H9 (cell line): ENCODE measurements around the gene CCDC148. TPM values are rescaled to one million over a fixed set of nuclear protein-coding genes. Genes with fewer than 3 reads are reported as not detected.
"Not testable (repeated sequence)": the region's sequence is repeated elsewhere in the genome, so short reads cannot be mapped to it uniquely, and the experiment has no call there.

ENCODE experiments used
- DNase-seq: peaks from one replicate; pipeline ENCODE4 v3.0.0-alpha.2; 2017
- H2AFZ ChIP-seq: one replicate; pipeline ENCODE4 v1.6.1; 2013; ENCODE audit warnings: mild to moderate bottlenecking, low read length, control low read depth, moderate library complexity
- H2AK5ac ChIP-seq: 2 replicates; pipeline ENCODE4 v1.6.1; 2013; ENCODE audit warnings: low read length, control low read depth, mixed read lengths; ENCODE audit not compliant: insufficient read length
- H2BK120ac ChIP-seq: one replicate; pipeline ENCODE4 v1.6.1; 2013; ENCODE audit warnings: low read depth, mild to moderate bottlenecking, low read length, control low read depth, inconsistent platforms; ENCODE audit not compliant: poor library complexity, severe bottlenecking
- H2BK12ac ChIP-seq: 2 replicates; pipeline ENCODE4 v1.6.1; 2013; ENCODE audit warnings: low read length, control low read depth, mixed read lengths, low read depth; ENCODE audit not compliant: insufficient read length
- H2BK15ac ChIP-seq: 2 replicates; pipeline ENCODE4 v1.6.1; 2013; ENCODE audit warnings: low read depth, low read length, control low read depth
- H2BK20ac ChIP-seq: one replicate; pipeline ENCODE4 v1.6.1; 2013; ENCODE audit warnings: low read depth, mild to moderate bottlenecking, low read length, control low read depth, inconsistent platforms; ENCODE audit not compliant: poor library complexity, severe bottlenecking
- H2BK5ac ChIP-seq: 2 replicates; pipeline ENCODE4 v1.6.1; 2013; ENCODE audit warnings: low read length, control low read depth, mixed read lengths; ENCODE audit not compliant: insufficient read length
- H3K14ac ChIP-seq: 2 replicates; pipeline ENCODE4 v1.6.1; 2013; ENCODE audit warnings: low read length, control low read depth; ENCODE audit not compliant: insufficient read depth
- H3K18ac ChIP-seq: 2 replicates; pipeline ENCODE4 v1.6.1; 2013; ENCODE audit warnings: low read depth, mild to moderate bottlenecking, mixed read lengths, low read length, control low read depth; ENCODE audit not compliant: insufficient read length
- H3K23ac ChIP-seq: 2 replicates; pipeline ENCODE4 v1.6.1; 2013; ENCODE audit warnings: low read length, control low read depth, mixed read lengths, low read depth; ENCODE audit not compliant: insufficient read length
- H3K23me2 ChIP-seq: 2 replicates; pipeline ENCODE4 v1.6.1; 2013; ENCODE audit warnings: low read depth, mild to moderate bottlenecking, mixed read lengths, low read length, control low read depth; ENCODE audit not compliant: insufficient read length, poor library complexity, severe bottlenecking
- H3K27ac ChIP-seq: 2 replicates; pipeline ENCODE4 v1.5.1; 2013; ENCODE audit warnings: low read length, control low read depth, mixed read lengths, low read depth; ENCODE audit not compliant: insufficient read length
- H3K27me3 ChIP-seq: 2 replicates; pipeline ENCODE4 v1.6.1; 2013; ENCODE audit warnings: low read length, control low read depth, inconsistent platforms; ENCODE audit not compliant: insufficient read depth
- H3K4ac ChIP-seq: 2 replicates; pipeline ENCODE4 v1.6.1; 2013; ENCODE audit warnings: low read depth, mild to moderate bottlenecking, control low read depth, inconsistent platforms, low read length, moderate library complexity
- H3K4me1 ChIP-seq: 2 replicates; pipeline ENCODE4 v1.6.1; 2013; ENCODE audit warnings: low read length, control low read depth, inconsistent platforms; ENCODE audit not compliant: insufficient read depth
- H3K4me2 ChIP-seq: 2 replicates; pipeline ENCODE4 v1.6.1; 2013; ENCODE audit warnings: low read length, control low read depth, mixed read lengths; ENCODE audit not compliant: insufficient read length, insufficient read depth
- H3K56ac ChIP-seq: 2 replicates; pipeline ENCODE4 v1.6.1; 2013; ENCODE audit warnings: low read depth, mild to moderate bottlenecking, mixed read lengths, low read length, control low read depth; ENCODE audit not compliant: insufficient read length
- H3K79me1 ChIP-seq: 2 replicates; pipeline ENCODE4 v1.6.1; 2013; ENCODE audit warnings: low read depth, mild to moderate bottlenecking, moderate library complexity, low read length, control low read depth, inconsistent platforms; ENCODE audit not compliant: insufficient read depth, poor library complexity, severe bottlenecking
- H3K79me2 ChIP-seq: 2 replicates; pipeline ENCODE4 v1.6.1; 2013; ENCODE audit warnings: low read length, control low read depth, inconsistent platforms; ENCODE audit not compliant: insufficient read depth
- H3K9ac ChIP-seq: 2 replicates; pipeline ENCODE4 v1.6.1; 2013; ENCODE audit warnings: low read length, control low read depth, mixed read lengths; ENCODE audit not compliant: insufficient read length; ENCODE audit errors: extremely low read depth
- H3K9me3 ChIP-seq: one replicate; pipeline ENCODE4 v1.6.1; 2013; ENCODE audit warnings: low read depth, low read length, inconsistent platforms; ENCODE audit not compliant: control insufficient read depth
- H3T11ph ChIP-seq: one replicate; pipeline ENCODE4 v1.6.1; 2013; ENCODE audit warnings: mild to moderate bottlenecking, low read length, control low read depth, inconsistent platforms
- H4K20me1 ChIP-seq: one replicate; pipeline ENCODE4 v1.6.1; 2013; ENCODE audit not compliant: control insufficient read depth, insufficient read length, insufficient read depth
- H4K5ac ChIP-seq: 2 replicates; pipeline ENCODE4 v1.6.1; 2013; ENCODE audit warnings: low read depth, mild to moderate bottlenecking, mixed read lengths, low read length, control low read depth; ENCODE audit not compliant: insufficient read length
- H4K8ac ChIP-seq: replicated peaks from 2 replicates; pipeline ENCODE4 v1.6.1; 2013; ENCODE audit warnings: low read length, control low read depth, mixed read lengths, low read depth; ENCODE audit not compliant: insufficient read length
- H4K91ac ChIP-seq: 2 replicates; pipeline ENCODE4 v1.6.1; 2013; ENCODE audit warnings: low read depth, mild to moderate bottlenecking, moderate library complexity, mixed read lengths, low read length, control low read depth; ENCODE audit not compliant: insufficient read length
- H3K27ac Mint-ChIP-seq, 3 experiments: 2 replicates in 2 of 3; 3 replicates in 1 of 3; pipeline ENCODE4 v1.8.0; 2020 to 2021; ENCODE audit warnings: mixed read lengths in 3 of 3, mild to moderate bottlenecking in 1 of 3, moderate library complexity in 1 of 3
- H3K27me3 Mint-ChIP-seq: 2 replicates; pipeline ENCODE4 v1.8.0; 2021; ENCODE audit warnings: low read depth, mild to moderate bottlenecking, moderate library complexity, mixed read lengths
- H3K36me3 Mint-ChIP-seq, 3 experiments: 2 replicates in 2 of 3; 3 replicates in 1 of 3; pipeline ENCODE4 v1.8.0; 2020 to 2021; ENCODE audit warnings: low read depth in 3 of 3, mixed read lengths in 3 of 3; ENCODE audit not compliant: insufficient read depth in 1 of 3
- H3K4me1 Mint-ChIP-seq, 2 experiments: 2 replicates each; pipeline ENCODE4 v1.8.0; 2020; ENCODE audit warnings: mixed read lengths in 2 of 2
- H3K4me3 Mint-ChIP-seq, 2 experiments: 2 replicates in 1 of 2; 3 replicates in 1 of 2; pipeline ENCODE4 v1.8.0; 2020 to 2021; ENCODE audit warnings: mild to moderate bottlenecking in 2 of 2, mixed read lengths in 2 of 2, moderate library complexity in 1 of 2
- H3K9me3 Mint-ChIP-seq, 2 experiments: 2 replicates in 1 of 2; 3 replicates in 1 of 2; pipeline ENCODE4 v1.8.0; 2020; ENCODE audit warnings: mild to moderate bottlenecking in 2 of 2, mixed read lengths in 2 of 2, moderate library complexity in 1 of 2
- WGBS: extraction: QIAGEN DNeasy Blood & Tissue Kit; methylation state at CpG from one replicate; pipeline ENCODE4 v1.1.7; 2013; ENCODE audit warnings: missing lambda C conversion rate, low lambda C conversion rate, mixed read lengths; ENCODE audit not compliant: insufficient read length; ENCODE audit errors: extremely low coverage; 5-methylcytosine and 5-hydroxymethylcytosine counted together
- total RNA-seq: library from RNA; stranded (reverse); gene quantifications from 2 replicates; pipeline ENCODE4 v1.2.1, GENCODE V29; 2021

Gene CCDC148
- total RNA-seq, 1 experiment from 2014 or later, result 1.5 TPM

- not testable (repeated sequence) for H3K79me1 ChIP-seq, H2BK120ac ChIP-seq, DNase-seq, H3K14ac ChIP-seq, H3K4me2 ChIP-seq, H2BK20ac ChIP-seq, H3K79me2 ChIP-seq, H3K56ac ChIP-seq, H3K23ac ChIP-seq, H3K9me3 ChIP-seq, H2BK5ac ChIP-seq, H2BK15ac ChIP-seq, H3K4ac ChIP-seq, H3K4me3 Mint-ChIP-seq, H4K5ac ChIP-seq, H3K27ac Mint-ChIP-seq, H4K20me1 ChIP-seq, H3K27me3 ChIP-seq, H4K91ac ChIP-seq, H2AK5ac ChIP-seq, H2BK12ac ChIP-seq, H4K8ac ChIP-seq, H3K27me3 Mint-ChIP-seq, H3K9ac ChIP-seq, H3K4me1 ChIP-seq, H3K27ac ChIP-seq, H3T11ph ChIP-seq, H3K9me3 Mint-ChIP-seq, H2AFZ ChIP-seq, H3K18ac ChIP-seq, H3K23me2 ChIP-seq
- peaks cover 25 to 33% of the 10 kb centered on the region in 2 experiments for H3K4me1 Mint-ChIP-seq
- whole genome bisulfite sequencing, result no CpG with 5 or more reads among the region's 3 CpGs
- peaks cover 15 to 34% (median 26%) of the 10 kb centered on the region in 3 experiments for H3K36me3 Mint-ChIP-seq
These were observed 16.3 kb upstream of the CCDC148 start for GRCh38 chr2:158472829-158473228.
